HG02571 (cell line): ENCODE results near the gene TMEM253.

Experiments used
- ATAC-seq: cut with Tn5 transposase; IDR thresholded peaks from one replicate; pipeline ENCODE4 v1.9.1; 2021; ENCODE audit warnings: mild to moderate bottlenecking, moderate library complexity; ENCODE audit not compliant: unreplicated experiment

Gene TMEM253

GRCh38 chr14:21103710-21104447, 3.0 kb downstream of the TMEM253 start:
- peak; percentile 92 for ATAC-seq

DNA sequence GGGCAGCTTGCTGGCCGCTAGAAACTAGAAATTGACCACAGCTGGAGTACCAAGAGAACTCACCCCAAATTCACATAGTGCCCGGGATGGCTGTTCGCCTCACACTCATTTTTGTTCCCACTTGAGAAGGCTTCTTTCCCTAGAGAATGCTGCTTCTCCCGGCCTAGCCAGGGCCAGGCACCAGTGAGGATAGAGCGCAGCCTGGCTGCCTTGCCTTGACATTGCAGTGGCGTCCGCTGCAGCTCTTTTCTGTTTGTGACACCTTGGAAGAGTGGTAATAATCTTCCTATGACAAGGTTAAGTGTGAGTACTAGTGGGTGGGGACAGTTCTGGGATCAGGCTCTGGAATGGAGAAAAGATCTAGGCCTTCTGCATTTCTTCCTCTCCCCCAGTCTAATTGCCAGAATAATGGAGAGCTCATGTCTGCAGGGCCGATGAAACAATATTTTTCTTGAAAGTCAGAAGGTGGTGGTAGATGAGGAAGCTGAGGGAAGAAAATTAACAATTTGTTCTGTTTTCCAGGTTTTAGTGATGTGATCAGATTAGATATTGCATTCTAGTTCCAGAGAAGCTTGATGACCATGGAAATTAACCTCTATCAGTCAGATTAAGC, 3.7 kb downstream of the TMEM253 start:
- peak; percentile 38 for ATAC-seq

GRCh38 chr14:21105095-21105494, 4.2 kb downstream of the TMEM253 start:
- no peak for ATAC-seq

DNA sequence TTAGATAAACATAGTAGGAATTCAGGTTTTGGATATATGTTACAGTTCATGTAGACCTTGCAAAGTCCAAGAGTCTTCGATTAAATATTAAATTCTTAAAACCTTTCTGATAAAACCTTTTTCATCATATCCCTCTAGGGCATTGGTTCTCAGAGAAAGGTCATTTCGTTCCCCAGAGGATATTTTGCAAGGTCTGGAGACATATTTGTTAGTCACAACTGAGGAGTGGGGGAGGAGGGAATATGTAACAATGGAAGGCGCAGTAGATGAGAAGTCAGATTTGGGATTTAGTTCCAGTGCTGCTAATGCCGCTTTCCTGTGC, 5.3 kb downstream of the TMEM253 start:
- no peak for ATAC-seq

DNA sequence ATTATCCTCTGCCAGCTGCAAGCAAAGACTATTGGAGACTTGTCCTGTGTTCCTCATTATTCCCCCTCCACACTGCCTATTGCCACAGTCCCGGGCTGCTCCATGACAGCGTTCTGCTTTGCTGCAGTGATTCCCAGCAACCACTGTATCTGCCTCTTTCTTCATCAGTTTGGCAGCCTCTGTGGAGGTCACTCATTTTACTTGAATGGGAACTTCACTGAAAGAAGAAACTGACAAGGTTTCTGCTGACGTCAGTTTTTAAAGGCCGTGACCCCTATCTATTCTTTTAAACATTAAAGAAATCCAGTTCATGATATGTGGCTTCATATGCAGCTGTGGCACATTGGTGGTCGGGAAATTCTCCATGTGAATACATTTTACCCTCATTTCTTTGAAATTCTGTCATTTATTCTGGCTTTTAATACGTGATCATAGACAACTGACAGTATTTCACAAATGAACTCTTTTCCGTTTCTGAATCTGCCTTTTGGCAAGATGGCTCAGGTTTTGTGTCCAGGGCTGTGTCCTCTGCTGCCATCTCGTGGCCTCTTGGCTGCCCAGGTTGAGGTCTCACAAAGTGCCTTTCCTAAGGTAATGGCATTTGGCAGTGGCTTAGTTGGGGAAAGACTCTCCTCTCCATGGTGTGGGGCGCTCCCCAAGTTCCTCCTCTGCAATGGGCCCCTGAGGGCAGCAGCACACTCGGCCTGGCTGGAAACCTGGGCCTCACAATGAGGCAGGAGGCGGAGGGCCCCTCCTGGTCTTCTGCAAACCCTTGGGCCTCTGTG, 5.8 kb downstream of the TMEM253 start:
- no peak for ATAC-seq

GRCh38 chr14:21107283-21107800, 6.5 kb downstream of the TMEM253 start:
- ATAC-seq, result no peak

DNA sequence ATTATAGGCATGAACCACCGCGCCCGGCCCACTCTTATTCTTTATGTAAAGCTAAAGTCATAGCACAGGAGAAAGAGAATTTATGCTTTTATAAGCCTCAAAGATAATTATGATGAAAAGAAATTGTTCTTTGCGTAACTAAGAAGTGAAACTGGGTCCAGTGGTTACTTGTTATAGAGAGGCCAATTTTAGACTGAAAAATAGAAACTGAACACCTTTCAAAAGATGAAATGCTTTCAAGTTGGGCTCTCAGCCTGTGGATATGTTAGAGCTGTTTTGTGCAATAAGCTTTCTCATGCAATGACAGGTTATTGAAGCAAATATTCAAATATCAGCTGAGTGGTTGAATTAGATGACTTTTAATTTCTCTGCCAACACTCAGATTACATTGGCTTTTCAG, 7.9 kb downstream of the TMEM253 start:
- no peak for ATAC-seq

GRCh38 chr14:21109377-21110138, 8.7 kb downstream of the TMEM253 start:
- ATAC-seq, result no peak

DNA sequence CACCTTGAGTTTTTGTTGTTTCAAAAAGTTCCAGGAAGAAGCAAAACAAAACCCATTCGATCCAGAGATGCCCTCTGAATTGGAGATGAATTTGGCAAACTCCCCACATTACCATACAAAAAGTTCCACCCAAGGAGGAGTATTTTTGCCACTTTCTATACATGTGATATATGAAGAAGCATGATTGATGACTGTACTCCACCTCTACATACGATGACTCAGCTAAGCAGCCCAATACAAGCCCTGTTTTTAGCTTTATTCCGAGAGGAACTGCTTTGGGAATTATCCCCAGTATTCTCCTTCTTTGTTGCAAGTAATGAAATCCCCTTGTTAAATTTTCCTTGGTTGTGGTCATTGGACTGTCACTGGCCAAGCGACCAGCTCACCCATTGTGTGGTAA, 11.4 kb downstream of the TMEM253 start:
- no peak for ATAC-seq

DNA sequence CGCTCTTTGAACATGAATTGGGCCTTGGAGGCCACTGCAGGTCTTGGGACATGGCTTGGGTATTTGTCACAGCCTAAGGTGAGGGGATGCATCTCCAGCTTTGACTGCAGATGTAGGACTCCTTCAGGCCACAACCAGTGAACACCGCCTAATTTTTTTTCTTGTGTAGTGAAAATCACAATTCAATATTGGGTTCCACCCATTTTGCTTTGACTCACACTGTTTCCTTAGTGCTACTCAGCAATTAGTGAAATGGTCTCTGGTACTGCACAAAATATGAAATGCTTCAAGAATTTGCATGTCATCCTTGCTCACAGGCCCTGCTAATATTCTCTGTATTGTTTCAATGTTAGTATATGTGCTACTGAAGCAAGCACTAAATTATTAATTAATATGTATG, 12.5 kb downstream of the TMEM253 start:
- ATAC-seq, result no peak

DNA sequence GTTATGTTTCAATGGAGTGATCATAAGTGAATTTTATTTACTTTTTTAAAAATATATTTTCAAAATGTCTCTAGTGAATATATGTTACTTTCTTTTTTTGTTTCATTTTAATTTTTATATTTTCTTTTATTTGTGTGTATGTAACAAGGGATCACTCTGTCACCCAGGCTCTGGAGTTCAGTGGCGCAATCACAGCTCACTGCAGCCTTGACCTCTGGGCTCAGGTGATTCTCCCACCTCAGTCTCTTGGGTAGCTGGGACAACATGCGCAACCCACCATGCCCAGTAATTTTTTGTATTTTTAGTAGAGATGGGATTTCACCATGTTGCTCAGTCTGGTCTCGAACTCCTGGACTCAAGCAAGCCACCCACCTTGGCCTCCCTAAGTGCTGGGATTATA, 18.1 kb downstream of the TMEM253 start:
- ATAC-seq, result no peak

- no peak for ATAC-seq
Measured at GRCh38 chr14:21120686-21121085, 19.8 kb downstream of the TMEM253 start.

GRCh38 chr14:21121122-21121521, 20.3 kb downstream of the TMEM253 start:
- ATAC-seq, result no peak

- no peak for ATAC-seq
Measured at GRCh38 chr14:21123429-21123828, 22.6 kb downstream of the TMEM253 start.

- ATAC-seq, result no peak
Measured at GRCh38 chr14:21133901-21134300, 33.0 kb downstream of the TMEM253 start.

- no peak for ATAC-seq
Measured at GRCh38 chr14:21136024-21136423, 35.2 kb downstream of the TMEM253 start.

GRCh38 chr14:21142357-21142756, 41.5 kb downstream of the TMEM253 start:
- ATAC-seq, result no peak

DNA sequence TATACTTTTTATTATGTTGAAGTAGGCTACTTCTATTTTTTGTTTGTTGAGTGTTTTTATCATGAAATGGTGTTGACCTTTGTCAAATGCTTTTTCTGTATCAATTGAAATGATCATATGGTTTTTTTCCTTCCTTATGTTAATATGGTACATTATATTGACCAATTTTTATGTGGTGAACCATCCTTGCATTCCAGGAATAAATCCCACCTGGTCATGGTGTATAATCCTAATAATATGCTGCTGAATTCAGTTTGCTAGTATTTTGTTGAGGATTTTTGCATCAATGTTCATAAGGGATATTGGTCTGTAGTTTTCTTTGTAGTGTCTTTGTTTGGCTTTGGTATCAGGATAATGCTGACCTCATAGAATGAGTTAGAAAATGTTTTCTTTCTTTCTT, 44.6 kb downstream of the TMEM253 start:
- no peak for ATAC-seq

GRCh38 chr14:21149641-21150367, 48.9 kb downstream of the TMEM253 start:
- no peak for ATAC-seq
